H1 (cell line): ENCODE data around the gene ASIP. TPM values are rescaled to one million over a fixed set of nuclear protein-coding genes. Genes with fewer than 3 reads are reported as not detected.

Source experiments
- polyA plus RNA-seq, 7 experiments: library from polyadenylated mRNA; depleted of rRNA in 3 of 7; stranded (reverse) in 5 of 7; unstranded in 2 of 7; fragments of >200 nt in 5 of 7; fragments of 200-250 nt in 2 of 7; gene quantifications; 1 replicate in 5 of 7; 2 replicates in 1 of 7; 4 replicates in 1 of 7; pipeline versions ENCODE4 v1.2.1 to v1.2.3, GENCODE V29; 2011 to 2013; ENCODE audit warnings: missing spikeins in 2 of 7, mixed read lengths in 2 of 7
- total RNA-seq: library from RNA; stranded (reverse); fragmentation: NEBNext Ultra II Directional; extraction: Animal tissue kit (Norgen Biotek cat#: 25700); gene quantifications from 2 replicates; pipeline ENCODE4 v1.2.1, GENCODE V29; 2021
- TF ChIP-seq, protein P1 (sequence below): fragments of 300-600 bp; sonication (generic); IDR thresholded peaks from 2 replicates; pipeline ENCODE4 v1.7.1; 2012; ENCODE audit warnings: low read length, moderate library complexity, mild to moderate bottlenecking, inconsistent platforms; ENCODE audit not compliant: insufficient replicate concordance
- TF ChIP-seq, protein P2 (sequence below): IDR thresholded peaks from 2 replicates; pipeline ENCODE4 v1.6.1; 2011; ENCODE audit warnings: low read length, improper control_type of control experiment

Gene ASIP
- total and polyA plus RNA-seq, 2 of the 8 experiments (the other 6 are each of a cell fraction or from before 2014, with no cell fraction given) = not detected

DNA sequence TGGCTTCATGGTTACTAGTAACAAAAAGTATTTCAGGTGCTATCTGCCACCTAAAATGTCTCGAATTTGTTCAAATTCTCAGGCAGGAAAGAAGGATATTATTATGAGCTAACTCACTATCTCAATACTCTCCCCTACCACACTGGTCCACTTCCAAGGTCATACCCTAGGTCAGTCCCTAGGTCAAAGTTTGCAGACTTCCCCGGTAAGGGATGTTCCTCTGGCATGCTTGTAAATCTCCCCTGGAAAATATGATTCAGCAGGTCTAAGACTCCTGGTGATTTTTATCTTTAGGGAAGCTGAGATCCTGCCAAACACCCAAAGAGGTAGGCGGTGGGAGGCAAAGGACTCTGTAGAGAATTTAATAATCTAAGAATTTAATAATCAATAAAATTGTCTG, 55.2 kb downstream of the ASIP start (continued):
- TF ChIP-seq, protein P1, sequence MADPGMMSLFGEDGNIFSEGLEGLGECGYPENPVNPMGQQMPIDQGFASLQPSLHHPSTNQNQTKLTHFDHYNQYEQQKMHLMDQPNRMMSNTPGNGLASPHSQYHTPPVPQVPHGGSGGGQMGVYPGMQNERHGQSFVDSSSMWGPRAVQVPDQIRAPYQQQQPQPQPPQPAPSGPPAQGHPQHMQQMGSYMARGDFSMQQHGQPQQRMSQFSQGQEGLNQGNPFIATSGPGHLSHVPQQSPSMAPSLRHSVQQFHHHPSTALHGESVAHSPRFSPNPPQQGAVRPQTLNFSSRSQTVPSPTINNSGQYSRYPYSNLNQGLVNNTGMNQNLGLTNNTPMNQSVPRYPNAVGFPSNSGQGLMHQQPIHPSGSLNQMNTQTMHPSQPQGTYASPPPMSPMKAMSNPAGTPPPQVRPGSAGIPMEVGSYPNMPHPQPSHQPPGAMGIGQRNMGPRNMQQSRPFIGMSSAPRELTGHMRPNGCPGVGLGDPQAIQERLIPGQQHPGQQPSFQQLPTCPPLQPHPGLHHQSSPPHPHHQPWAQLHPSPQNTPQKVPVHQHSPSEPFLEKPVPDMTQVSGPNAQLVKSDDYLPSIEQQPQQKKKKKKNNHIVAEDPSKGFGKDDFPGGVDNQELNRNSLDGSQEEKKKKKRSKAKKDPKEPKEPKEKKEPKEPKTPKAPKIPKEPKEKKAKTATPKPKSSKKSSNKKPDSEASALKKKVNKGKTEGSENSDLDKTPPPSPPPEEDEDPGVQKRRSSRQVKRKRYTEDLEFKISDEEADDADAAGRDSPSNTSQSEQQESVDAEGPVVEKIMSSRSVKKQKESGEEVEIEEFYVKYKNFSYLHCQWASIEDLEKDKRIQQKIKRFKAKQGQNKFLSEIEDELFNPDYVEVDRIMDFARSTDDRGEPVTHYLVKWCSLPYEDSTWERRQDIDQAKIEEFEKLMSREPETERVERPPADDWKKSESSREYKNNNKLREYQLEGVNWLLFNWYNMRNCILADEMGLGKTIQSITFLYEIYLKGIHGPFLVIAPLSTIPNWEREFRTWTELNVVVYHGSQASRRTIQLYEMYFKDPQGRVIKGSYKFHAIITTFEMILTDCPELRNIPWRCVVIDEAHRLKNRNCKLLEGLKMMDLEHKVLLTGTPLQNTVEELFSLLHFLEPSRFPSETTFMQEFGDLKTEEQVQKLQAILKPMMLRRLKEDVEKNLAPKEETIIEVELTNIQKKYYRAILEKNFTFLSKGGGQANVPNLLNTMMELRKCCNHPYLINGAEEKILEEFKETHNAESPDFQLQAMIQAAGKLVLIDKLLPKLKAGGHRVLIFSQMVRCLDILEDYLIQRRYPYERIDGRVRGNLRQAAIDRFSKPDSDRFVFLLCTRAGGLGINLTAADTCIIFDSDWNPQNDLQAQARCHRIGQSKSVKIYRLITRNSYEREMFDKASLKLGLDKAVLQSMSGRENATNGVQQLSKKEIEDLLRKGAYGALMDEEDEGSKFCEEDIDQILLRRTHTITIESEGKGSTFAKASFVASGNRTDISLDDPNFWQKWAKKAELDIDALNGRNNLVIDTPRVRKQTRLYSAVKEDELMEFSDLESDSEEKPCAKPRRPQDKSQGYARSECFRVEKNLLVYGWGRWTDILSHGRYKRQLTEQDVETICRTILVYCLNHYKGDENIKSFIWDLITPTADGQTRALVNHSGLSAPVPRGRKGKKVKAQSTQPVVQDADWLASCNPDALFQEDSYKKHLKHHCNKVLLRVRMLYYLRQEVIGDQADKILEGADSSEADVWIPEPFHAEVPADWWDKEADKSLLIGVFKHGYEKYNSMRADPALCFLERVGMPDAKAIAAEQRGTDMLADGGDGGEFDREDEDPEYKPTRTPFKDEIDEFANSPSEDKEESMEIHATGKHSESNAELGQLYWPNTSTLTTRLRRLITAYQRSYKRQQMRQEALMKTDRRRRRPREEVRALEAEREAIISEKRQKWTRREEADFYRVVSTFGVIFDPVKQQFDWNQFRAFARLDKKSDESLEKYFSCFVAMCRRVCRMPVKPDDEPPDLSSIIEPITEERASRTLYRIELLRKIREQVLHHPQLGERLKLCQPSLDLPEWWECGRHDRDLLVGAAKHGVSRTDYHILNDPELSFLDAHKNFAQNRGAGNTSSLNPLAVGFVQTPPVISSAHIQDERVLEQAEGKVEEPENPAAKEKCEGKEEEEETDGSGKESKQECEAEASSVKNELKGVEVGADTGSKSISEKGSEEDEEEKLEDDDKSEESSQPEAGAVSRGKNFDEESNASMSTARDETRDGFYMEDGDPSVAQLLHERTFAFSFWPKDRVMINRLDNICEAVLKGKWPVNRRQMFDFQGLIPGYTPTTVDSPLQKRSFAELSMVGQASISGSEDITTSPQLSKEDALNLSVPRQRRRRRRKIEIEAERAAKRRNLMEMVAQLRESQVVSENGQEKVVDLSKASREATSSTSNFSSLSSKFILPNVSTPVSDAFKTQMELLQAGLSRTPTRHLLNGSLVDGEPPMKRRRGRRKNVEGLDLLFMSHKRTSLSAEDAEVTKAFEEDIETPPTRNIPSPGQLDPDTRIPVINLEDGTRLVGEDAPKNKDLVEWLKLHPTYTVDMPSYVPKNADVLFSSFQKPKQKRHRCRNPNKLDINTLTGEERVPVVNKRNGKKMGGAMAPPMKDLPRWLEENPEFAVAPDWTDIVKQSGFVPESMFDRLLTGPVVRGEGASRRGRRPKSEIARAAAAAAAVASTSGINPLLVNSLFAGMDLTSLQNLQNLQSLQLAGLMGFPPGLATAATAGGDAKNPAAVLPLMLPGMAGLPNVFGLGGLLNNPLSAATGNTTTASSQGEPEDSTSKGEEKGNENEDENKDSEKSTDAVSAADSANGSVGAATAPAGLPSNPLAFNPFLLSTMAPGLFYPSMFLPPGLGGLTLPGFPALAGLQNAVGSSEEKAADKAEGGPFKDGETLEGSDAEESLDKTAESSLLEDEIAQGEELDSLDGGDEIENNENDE = no peak
- TF ChIP-seq, protein P2, sequence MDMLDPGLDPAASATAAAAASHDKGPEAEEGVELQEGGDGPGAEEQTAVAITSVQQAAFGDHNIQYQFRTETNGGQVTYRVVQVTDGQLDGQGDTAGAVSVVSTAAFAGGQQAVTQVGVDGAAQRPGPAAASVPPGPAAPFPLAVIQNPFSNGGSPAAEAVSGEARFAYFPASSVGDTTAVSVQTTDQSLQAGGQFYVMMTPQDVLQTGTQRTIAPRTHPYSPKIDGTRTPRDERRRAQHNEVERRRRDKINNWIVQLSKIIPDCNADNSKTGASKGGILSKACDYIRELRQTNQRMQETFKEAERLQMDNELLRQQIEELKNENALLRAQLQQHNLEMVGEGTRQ = no peak
